Measurements from ENCODE around the gene ZNF629.
A peak's percentile ranks its signal among the peaks of the same experiment; 100 is the strongest.

ZNF629 gene

DNA sequence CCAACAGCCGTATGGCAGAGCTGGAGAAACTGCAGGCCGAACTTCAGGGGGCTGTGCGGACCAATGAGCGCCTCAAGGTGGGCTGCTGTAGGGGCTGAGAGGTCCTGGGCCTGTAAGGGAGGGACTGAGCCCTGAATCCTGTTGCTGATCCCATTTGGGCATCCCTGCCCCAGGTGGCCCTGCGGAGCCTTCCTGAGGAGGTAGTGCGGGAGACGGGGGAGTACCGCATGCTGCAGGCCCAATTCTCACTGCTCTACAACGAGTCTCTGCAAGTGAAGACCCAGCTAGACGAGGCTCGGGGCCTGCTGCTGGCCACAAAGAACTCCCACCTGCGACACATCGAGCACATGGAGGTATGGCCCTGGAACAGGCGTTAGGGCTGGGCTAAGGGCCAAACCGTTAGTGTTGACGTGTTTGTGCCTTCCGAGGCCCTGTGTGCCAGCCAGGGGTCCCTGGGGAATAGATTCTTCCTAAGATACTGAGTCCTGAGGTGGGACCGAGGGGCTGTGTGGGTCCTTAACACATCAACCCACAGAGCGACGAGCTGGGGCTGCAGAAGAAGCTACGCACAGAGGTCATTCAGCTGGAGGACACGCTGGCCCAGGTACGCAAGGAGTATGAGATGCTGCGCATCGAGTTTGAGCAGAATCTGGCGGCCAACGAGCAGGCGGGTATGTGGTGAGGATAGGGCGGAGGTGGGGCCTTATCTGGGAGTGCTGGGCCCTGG is 20.6 kb downstream of the ZNF629 start:
- DNase-seq: no peak

DNA sequence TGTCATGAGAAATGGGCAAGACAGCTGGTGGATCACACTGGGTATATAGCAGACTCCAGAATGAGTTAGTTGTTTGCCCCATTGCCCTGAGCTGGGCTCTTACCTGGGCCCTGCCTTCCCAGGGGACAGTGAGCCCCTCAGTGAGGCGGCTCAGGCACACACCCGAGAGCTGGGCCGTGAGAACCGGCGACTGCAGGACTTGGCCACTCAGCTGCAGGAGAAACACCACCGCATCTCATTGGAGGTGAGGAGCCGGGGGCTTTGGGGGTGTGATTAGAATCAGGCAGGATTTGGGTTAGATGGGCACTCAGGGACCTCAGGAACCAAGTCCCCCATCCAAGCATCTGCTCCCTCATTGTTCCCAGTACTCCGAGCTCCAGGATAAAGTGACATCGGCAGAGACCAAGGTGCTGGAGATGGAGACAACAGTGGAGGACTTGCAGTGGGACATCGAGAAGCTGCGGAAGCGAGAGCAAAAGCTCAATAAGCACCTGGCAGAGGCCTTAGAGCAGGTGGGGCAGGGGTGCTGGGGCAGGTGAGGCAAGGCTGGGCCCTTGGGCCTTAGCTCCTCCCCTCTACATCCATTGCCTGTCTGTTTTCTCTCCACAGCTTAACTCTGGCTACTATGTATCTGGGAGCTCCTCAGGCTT is 22.1 kb downstream of the ZNF629 start:
- no peak for DNase-seq

DNA sequence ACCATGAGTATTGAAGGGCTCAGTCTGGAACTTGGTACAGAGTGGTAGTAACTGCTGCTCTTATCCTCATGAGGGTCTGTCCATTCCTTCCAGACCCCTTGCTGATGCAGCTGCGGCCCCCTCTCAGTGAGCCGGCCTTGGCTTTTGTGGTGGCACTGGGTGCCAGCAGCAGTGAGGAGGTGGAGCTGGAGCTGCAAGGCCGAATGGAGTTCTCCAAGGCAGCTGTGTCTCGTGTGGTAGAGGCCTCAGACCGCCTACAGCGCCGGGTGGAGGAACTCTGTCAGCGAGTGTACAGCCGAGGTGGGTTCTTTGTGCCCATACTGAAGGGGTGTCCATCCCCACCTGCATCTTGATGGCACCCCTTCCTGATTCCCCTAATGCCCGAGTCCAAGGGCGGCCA is 22.9 kb downstream of the ZNF629 start:
- DNase-seq: no peak

GRCh38 chr16:30762991-30763725 is 23.8 kb downstream of the ZNF629 start:
- no peak for DNase-seq

DNA sequence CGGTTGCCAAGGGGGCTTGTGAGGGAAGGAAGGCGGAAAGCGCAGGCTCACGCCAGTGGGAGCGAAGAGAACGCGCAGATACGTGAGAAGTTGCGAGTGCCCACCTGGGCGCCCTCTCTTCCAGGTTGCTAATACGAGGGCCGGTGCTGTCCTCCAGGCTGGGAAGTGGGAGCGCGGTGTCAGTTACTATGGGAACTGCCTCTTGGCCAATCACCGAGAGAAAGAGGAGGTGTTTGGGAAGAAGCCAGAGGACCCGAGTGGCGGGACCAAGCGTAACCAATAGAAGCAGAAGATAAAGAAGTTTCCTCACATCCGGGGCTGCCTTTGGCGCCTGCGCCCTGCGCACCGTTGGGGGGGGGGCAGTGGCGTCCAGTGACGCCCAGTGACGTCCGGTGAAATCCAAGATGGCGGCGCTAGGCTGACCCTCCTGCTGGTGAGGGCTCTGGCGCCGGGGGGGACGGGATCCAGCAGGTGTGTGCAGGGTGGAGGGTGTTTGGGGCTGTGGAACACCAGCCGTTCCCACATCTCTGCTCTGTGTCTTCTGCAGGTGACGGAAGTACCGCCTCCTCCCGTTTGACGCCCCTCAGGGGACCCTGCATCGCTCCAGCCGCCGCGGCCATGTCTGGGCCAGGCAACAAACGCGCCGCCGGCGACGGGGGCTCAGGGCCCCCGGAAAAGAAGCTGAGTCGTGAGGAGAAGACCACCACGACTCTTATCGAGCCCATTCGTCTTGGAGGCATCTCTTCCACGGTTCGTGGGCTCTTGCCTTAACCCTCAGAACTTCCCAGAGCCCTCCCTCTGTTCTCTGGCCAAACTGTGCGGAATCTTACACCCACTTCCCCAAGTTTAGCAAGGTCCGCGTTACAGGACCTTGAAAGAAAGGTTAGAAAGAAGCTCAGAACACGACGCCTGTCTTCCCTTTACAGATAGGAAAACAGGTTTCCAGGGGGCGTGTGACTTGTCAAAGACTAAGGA is 24.8 kb downstream of the ZNF629 start, which contains the start of the genes CFAP119 and RNF40:
Gene CFAP119, minus strand, starts transcription at position 135 of the 975 bp plus-strand sequence. CDS start 314 bp downstream, outside the sequence.
Gene RNF40, plus strand, starts transcription at position 395 of the 975 bp plus-strand sequence. Its CDS starts 224 bp downstream, at position 619.
- peak; percentile 80 for DNase-seq

- DNase-seq: peak; percentile 33
These were observed 25.5 kb downstream of the ZNF629 start for GRCh38 chr16:30761427-30761927.

DNA sequence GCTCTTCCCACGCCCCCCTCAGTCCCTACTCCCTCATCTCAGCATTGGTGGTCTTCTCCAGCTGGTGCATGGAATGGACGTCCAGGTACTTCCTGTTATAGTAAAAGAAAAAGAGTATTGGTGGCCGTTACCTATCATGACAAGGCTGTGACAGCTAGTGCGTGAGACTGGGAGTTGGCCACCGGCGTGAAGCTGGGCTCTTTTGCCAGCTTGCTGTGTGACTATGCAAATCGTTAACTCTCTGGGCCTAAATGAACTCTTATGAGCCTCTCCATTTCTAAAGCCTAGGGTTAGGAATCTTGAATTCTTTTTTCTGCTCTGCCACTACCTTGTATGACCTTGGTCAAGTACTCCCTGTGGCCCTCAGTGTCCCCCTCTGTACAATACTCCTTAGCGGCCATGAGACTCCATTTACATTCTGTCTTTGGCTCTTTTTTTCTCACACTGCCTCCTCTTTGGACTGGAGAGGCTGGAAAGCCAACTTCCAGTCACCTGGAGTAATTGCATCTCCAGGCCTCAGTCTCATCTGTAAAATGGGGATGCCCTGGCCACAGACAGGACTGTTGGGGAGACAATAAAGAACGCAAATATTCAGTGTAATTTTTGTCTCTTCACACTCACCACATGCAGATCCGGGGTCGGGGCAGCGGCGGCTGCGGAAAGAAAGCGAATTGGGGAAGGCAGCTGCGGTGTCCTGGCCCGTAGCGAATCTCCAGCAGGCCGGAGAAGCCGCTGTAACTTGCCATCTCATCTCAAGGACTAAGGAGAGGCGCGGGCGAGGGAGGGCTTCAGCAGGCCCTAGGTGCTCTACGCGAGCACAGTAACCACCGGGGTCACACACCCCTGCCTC is 26.2 kb downstream of the ZNF629 start:
- no peak for DNase-seq

DNA sequence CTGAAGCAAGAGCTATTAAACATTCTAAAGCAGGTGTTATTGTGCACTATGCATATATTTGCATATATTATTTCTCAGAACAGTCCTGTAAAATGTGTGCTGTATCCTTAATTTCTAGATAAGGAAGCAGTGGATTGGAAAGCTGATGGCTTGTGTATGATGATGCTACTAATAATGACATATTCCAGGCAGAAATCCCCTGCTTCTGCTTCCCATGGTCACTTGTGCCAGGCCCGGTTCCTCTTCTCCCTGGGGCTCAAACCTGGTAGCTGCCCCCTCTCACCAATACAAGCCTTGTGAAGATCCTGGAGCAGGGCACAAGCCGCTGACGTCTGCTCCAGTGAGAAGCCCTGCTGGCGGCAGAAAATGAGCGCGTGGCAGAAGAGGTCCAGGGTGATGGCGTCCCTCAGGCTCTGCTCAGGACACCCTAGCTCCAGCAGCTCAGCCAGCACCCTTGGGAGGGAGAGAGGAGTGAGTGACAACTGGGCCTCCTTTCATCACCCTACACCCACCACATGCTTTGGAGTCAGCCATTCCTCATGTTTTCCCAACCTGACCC is 26.9 kb downstream of the ZNF629 start:
- no peak for DNase-seq

DNA sequence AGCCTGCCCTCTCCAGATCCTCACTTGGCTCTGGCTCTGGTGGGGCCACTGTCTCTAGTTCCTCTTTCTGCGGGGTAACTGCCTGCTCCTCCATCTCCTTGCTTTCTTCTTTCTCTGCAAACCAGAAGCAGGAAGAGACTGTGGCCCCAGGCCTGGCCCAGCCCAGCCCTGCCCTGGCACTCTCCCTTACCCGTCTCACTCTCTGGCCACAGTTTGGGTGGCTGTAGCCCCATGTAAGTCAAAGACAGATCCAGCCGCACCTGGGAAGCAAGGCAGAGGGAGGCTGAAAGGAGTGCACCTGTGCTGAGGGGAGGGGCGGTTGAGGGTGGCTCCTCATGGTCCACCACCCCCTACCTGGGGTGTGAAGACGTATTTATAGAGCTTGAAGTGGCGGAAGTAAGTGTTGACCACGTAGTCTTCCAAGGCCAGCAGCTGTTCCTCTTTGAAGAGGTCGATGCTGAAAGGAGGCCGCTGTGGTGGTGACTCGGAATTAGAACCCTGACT is 28.0 kb downstream of the ZNF629 start:
- DNase-seq: no peak

DNA sequence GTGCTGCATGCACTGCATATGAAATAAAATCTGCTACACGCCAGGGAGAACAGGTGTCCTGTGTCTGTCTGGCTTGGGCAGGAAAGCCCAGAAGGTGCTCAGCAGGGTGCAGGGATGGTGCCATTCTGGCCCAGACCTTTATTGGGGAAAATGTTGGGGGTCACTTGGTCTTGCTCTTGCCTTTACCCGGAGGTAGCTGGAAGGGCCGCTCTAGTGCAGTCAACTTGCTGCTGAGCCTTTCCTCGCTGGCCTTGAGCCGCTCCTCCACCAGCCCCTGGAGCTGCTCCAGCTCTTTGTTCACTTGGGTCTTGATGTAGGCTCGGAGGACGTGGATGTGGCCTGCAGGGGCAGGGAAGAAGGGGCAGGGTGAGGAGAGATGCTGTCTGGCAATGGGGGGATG is 29.7 kb downstream of the ZNF629 start:
- no peak for DNase-seq

DNA sequence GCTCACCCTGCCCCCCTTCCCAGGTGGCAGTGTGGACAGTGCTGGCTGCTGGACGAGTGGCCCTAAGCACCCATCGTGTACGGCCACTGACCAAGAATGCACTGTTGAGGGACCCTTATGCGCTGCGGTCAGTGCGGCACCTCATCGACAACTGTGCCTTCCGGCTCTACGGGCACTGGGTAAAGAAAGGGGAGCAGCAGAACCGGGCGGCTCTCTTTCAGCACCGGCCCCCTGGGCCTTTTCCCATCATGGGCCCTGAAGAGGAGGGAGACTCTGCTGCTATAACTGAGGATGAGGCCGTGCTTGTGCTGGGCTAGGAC is 30.3 kb downstream of the ZNF629 start:
- DNase-seq: no peak

DNA sequence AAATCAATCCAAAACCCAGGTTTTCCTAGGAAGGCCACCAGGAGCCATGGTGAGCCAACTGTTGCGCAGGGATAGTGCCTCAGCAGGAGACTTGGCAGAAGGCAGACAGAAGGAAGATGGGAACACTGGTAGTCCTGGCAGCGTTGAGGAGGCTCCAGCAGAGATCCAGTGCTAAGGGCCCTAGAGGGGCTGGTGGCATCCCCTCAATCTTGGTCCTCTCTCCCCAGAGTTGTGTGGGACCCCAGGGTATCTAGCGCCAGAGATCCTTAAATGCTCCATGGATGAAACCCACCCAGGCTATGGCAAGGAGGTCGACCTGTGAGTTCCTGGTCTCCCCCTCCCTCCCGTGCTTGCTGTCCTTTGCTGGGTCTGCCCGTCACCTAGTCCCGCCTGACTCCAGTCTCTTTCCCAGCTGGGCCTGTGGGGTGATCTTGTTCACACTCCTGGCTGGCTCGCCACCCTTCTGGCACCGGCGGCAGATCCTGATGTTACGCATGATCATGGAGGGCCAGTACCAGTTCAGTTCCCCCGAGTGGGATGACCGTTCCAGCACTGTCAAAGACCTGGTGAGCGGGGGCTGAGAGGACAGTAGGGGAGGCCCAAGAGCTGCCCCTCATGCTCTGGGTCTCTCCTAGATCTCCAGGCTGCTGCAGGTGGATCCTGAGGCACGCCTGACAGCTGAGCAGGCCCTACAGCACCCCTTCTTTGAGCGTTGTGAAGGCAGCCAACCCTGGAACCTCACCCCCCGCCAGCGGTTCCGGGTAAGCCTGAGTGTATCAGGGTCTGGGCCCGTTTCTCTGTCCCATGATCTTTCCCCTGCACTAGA is 30.8 kb downstream of the ZNF629 start:
- DNase-seq: no peak

DNA sequence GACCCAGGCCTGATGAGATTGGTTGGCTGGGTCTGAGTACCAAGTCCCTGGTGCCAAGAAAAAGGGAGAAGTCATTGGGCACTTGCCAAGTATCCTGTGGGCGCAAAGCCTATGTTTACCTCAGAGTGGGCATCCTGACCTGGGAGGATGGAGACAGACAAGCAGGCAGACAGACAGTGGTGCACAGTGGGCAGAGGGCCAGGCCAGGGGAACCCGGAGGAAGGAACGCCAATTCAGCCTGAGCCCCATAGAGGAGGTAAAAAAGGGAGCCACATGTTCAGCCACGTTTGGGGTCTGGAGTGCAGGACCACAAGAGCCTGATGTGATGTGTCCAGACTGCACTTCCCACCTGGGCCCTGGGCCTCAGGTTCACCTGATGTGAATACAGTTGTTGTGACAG is 33.4 kb downstream of the ZNF629 start:
- DNase-seq: no peak

DNA sequence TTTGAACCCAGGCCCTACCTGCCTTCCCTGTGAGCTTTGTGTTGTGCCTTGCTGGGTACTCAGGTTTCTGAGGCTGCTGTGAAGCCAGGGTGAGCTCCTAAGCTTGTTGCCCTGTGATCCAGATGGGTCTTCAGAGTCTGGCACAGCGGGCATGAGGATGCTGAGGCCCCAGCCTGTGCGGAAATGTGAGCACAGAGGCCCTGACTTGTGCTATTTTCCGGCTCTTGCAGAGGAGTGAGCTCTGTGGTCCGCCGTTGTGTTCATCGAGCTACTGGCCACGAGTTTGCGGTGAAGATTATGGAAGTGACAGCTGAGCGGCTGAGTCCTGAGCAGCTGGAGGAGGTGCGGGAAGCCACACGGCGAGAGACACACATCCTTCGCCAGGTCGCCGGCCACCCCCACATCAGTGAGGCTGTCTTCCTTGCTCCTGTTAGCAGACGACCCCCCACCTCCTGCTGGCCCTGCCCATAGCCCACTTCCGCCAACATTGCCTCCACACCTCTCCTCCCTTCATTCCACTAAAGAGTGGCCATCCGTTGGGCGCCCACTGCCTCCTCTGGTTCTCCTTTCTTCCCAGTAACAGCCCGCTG is 36.0 kb downstream of the ZNF629 start:
- DNase-seq: no peak

DNA sequence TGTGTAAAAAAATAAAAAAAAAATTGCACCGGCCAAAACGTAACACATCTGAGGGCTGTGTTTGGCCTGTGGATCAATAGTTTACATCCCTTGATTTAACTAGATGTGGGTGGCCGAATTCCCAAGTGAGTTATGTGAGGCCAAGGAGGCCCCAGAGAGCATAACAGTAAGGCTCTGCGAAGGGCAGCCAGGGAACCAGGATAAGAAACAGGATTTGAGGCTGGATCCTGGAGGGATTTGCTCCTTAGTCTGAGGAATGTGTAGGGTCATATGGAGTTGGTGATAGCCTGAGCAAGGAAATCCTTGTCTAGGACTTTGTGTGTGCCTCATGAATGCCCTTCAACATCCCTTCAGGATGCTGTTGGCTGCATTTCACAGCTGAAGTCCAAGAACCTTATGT is 36.8 kb downstream of the ZNF629 start:
- no peak for DNase-seq

GRCh38 chr16:30748634-30749445 is 38.2 kb downstream of the ZNF629 start:
- DNase-seq: no peak

- peak; percentile 96 for DNase-seq
These were observed 39.0 kb downstream of the ZNF629 start, which contains the start of gene PHKG2 for GRCh38 chr16:30747799-30748633. Gene PHKG2, plus strand, starts transcription at chr16:30748425. Its CDS starts 396 bp downstream, at chr16:30748821.

GRCh38 chr16:30747331-30747730 is 39.7 kb downstream of the ZNF629 start:
- no peak for DNase-seq

Measured in stimulated activated CD4-positive, alpha-beta T cell treated with anti-CD3 and anti-CD28 coated beads, Interleukin-12 subunit alpha, Interleukin-12 subunit beta, amount 100 ng/mL, for 4 hours (primary cell).